Nephron progenitor cell (in vitro differentiated cells): ENCODE data around the gene CDH4.

ENCODE experiments used
- DNase-seq: peaks from one replicate; pipeline ENCODE4 v3.0.0; 2021
- H3K27ac Mint-ChIP-seq: 2 replicates; pipeline ENCODE4 v1.8.0; 2021; ENCODE audit warnings: mild to moderate bottlenecking, moderate library complexity, mixed read lengths
- H3K27me3 Mint-ChIP-seq: 2 replicates; pipeline ENCODE4 v1.8.0; 2021; ENCODE audit warnings: mild to moderate bottlenecking, low read depth, mixed read lengths; ENCODE audit not compliant: poor library complexity
- H3K36me3 Mint-ChIP-seq: 2 replicates; pipeline ENCODE4 v1.8.0; 2021; ENCODE audit warnings: low read depth, mixed read lengths
- H3K4me1 Mint-ChIP-seq: 2 replicates; pipeline ENCODE4 v1.8.0; 2021; ENCODE audit warnings: mixed read lengths
- H3K4me3 Mint-ChIP-seq: 2 replicates; pipeline ENCODE4 v1.8.0; 2021; ENCODE audit warnings: mild to moderate bottlenecking, moderate library complexity, mixed read lengths
- H3K9me3 Mint-ChIP-seq: 2 replicates; pipeline ENCODE4 v1.8.0; 2021; ENCODE audit warnings: mild to moderate bottlenecking, moderate library complexity, mixed read lengths
- CTCF ChIP-seq: fragments of 200-600 bp; sonication (generic); IDR thresholded peaks from 2 replicates; pipeline ENCODE4 v1.5.0; 2021; ENCODE audit warnings: antibody characterized with exemption

The CDH4 gene

GRCh38 chr20:61912665-61913422 is 660.8 kb downstream of the CDH4 start:
- no peak overlapping the region for H3K4me3 Mint-ChIP-seq
- peaks cover 9% of the 10 kb centered on the region for H3K4me1 Mint-ChIP-seq
- H3K36me3 Mint-ChIP-seq = peaks cover 7% of the 10 kb centered on the region
- no peak for TF ChIP-seq CTCF
- no peak for DNase-seq
- no peak overlapping the region for H3K27ac Mint-ChIP-seq
- peaks cover 12% of the 10 kb centered on the region for H3K27me3 Mint-ChIP-seq
- H3K9me3 Mint-ChIP-seq = peaks cover 24% of the 10 kb centered on the region

- Mint-ChIP-seq H3K9me3 (peaks cover 24% of the 10 kb centered on the region), H3K36me3 (peaks cover 7% of the 10 kb centered on the region), H3K27me3 (peaks cover 12% of the 10 kb centered on the region), H3K27ac (no peak overlapping the region), H3K4me1 (peaks cover 9% of the 10 kb centered on the region), H3K4me3 (no peak overlapping the region)
- no peak for TF ChIP-seq CTCF
- DNase-seq = no peak
Observed at GRCh38 chr20:61913423-61914225, 661.6 kb downstream of the CDH4 start.

GRCh38 chr20:61915101-61915500 is 663.0 kb downstream of the CDH4 start:
- peaks cover 24% of the 10 kb centered on the region for H3K9me3 Mint-ChIP-seq
- peaks cover 12% of the 10 kb centered on the region for H3K27me3 Mint-ChIP-seq
- H3K4me1 Mint-ChIP-seq = no peaks in the 10 kb centered on the region
- DNase-seq = no peak
- H3K4me3 Mint-ChIP-seq = no peak overlapping the region
- H3K36me3 Mint-ChIP-seq = peaks cover 7% of the 10 kb centered on the region
- no peak overlapping the region for H3K27ac Mint-ChIP-seq
- no peak for TF ChIP-seq CTCF

GRCh38 chr20:61916318-61916891 is 664.3 kb downstream of the CDH4 start:
- no peak overlapping the region for H3K27ac Mint-ChIP-seq
- H3K27me3 Mint-ChIP-seq = peaks cover 12% of the 10 kb centered on the region
- H3K4me1 Mint-ChIP-seq = peaks cover 4% of the 10 kb centered on the region
- peaks cover 16% of the 10 kb centered on the region for H3K9me3 Mint-ChIP-seq
- no peak for TF ChIP-seq CTCF
- no peaks in the 10 kb centered on the region for H3K36me3 Mint-ChIP-seq
- H3K4me3 Mint-ChIP-seq = no peak overlapping the region
- DNase-seq = no peak

GRCh38 chr20:61917474-61918145 is 665.5 kb downstream of the CDH4 start:
- Mint-ChIP-seq H3K36me3 (no peaks in the 10 kb centered on the region), H3K27me3 (peaks cover 12% of the 10 kb centered on the region), H3K9me3 (peaks cover 16% of the 10 kb centered on the region), H3K27ac (no peak overlapping the region), H3K4me1 (peaks cover 14% of the 10 kb centered on the region), H3K4me3 (no peak overlapping the region)
- DNase-seq = no peak
- TF ChIP-seq CTCF = no peak
